ENCODE results near the gene REC114.

DNA sequence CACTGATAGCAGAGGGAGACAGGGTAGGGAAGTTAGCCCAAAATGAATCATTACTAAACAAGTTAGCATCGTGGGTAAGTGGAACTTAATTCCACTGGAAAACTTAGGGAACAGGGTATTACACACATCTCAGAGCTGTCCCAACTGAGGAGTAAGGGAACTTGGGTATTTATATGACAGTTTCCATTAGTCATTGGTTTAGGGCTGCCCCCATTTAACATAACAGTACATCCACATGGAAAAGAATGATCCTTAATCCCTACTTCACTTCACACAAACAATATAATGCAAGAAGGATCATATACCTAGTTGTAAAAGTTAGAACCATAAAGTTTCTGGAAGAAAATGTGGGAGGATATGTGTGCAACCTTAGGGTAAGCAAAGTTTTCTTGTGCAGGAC is 4.3 kb upstream of the REC114 start:
- TF ChIP-seq MIER1 (IDR thresholded peaks at IDR 0.05; ENCODE audit: low read depth), result no peak
- no peak for TF ChIP-seq NONO (IDR thresholded peaks at IDR 0.05; ENCODE audit: low read depth in 2 of 2, low read length in 1 of 2)
- no peak for TF ChIP-seq MYNN (IDR thresholded peaks at IDR 0.05)
- no peak for TF ChIP-seq MYNN (CRISPR knock-in tag; IDR thresholded peaks at IDR 0.05)
- TF ChIP-seq SIN3A (IDR thresholded peaks at IDR 0.05; ENCODE audit: borderline replicate concordance in 2 of 2, control insufficient read depth in 1 of 2, low read depth in 2 of 2, low read length in 2 of 2), result no peak
- no peak for TF ChIP-seq ELF1 (tag; IDR thresholded peaks at IDR 0.05)
- no peak for TF ChIP-seq SP1 (CRISPR knock-in tag; IDR thresholded peaks at IDR 0.05)
- TF ChIP-seq EGR1 (conservative IDR thresholded peaks at IDR 0.05), result no peak
- TF ChIP-seq CTCF (IDR thresholded peaks at IDR 0.05 in 2 of 3, conservative IDR thresholded peaks at IDR 0.05 in 1 of 3; ENCODE audit: insufficient read depth in 2 of 3, low read depth in 1 of 3, low read length in 3 of 3), result no peak
- no peak for TF ChIP-seq POLR2AphosphoS2 (IDR thresholded peaks at IDR 0.05; ENCODE audit: low read length)
- no peak for TF ChIP-seq MTA1 (IDR thresholded peaks at IDR 0.05; ENCODE audit: borderline replicate concordance)
- TF ChIP-seq, protein P1, sequence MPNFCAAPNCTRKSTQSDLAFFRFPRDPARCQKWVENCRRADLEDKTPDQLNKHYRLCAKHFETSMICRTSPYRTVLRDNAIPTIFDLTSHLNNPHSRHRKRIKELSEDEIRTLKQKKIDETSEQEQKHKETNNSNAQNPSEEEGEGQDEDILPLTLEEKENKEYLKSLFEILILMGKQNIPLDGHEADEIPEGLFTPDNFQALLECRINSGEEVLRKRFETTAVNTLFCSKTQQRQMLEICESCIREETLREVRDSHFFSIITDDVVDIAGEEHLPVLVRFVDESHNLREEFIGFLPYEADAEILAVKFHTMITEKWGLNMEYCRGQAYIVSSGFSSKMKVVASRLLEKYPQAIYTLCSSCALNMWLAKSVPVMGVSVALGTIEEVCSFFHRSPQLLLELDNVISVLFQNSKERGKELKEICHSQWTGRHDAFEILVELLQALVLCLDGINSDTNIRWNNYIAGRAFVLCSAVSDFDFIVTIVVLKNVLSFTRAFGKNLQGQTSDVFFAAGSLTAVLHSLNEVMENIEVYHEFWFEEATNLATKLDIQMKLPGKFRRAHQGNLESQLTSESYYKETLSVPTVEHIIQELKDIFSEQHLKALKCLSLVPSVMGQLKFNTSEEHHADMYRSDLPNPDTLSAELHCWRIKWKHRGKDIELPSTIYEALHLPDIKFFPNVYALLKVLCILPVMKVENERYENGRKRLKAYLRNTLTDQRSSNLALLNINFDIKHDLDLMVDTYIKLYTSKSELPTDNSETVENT (CRISPR knock-in tag; IDR thresholded peaks at IDR 0.05), result no peak

All from K562 (cell line).